OCI-LY1 (cell line): ENCODE data around the gene NECTIN1.

Source experiments
- EZH2 ChIP-seq: fragments of 200-600 bp; sonication (generic), shearing (Covaris generic); IDR thresholded peaks from 2 replicates; pipeline ENCODE4 v1.8.0; 2017; ENCODE audit warnings: borderline replicate concordance, mixed run types, mild to moderate bottlenecking, antibody characterized with exemption, low read length, moderate library complexity, mixed read lengths
- TF ChIP-seq, protein P1 (sequence below): fragments of 200-600 bp; sonication (generic), shearing (Covaris generic); IDR thresholded peaks from 2 replicates; pipeline ENCODE4 v1.5.1; 2017; ENCODE audit warnings: mild to moderate bottlenecking, antibody characterized with exemption, low read length, moderate library complexity, mixed read lengths

DNA sequence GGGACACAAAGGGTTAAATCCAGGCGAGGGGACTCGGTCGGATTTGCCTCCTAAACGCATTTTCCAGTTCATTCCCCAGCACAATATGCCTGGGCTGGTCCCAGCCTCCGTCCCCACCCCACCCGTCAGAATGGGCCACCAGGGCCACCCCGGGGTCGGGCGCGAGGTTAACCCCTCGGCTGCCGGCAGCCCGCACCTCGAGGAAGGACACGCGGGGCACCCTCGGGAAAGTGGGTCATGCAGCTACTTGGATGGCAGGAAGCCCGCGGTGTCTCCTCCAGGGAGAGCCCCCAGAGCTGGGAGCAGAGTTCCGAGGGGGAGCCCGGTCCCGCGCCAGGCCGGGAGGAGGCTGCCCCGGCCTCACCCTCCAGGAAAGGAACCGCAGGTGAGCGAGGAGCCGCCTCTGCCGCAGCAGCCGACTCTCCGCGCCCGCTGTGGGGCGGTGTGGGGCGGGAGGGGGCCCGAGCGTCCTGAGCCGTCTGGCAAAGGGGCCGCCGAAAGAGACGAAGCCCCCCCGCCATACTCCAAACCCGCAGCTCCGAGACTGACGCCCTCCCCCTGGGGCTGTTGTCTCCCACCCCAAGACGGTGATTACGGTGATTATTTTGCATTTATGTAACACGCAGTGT, 1.4 kb downstream of the NECTIN1 start:
- TF ChIP-seq, protein P1, sequence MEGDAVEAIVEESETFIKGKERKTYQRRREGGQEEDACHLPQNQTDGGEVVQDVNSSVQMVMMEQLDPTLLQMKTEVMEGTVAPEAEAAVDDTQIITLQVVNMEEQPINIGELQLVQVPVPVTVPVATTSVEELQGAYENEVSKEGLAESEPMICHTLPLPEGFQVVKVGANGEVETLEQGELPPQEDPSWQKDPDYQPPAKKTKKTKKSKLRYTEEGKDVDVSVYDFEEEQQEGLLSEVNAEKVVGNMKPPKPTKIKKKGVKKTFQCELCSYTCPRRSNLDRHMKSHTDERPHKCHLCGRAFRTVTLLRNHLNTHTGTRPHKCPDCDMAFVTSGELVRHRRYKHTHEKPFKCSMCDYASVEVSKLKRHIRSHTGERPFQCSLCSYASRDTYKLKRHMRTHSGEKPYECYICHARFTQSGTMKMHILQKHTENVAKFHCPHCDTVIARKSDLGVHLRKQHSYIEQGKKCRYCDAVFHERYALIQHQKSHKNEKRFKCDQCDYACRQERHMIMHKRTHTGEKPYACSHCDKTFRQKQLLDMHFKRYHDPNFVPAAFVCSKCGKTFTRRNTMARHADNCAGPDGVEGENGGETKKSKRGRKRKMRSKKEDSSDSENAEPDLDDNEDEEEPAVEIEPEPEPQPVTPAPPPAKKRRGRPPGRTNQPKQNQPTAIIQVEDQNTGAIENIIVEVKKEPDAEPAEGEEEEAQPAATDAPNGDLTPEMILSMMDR = no peak
- no peak for TF ChIP-seq EZH2
